ENCODE measurements around the gene TUBB.

Gene TUBB

DNA sequence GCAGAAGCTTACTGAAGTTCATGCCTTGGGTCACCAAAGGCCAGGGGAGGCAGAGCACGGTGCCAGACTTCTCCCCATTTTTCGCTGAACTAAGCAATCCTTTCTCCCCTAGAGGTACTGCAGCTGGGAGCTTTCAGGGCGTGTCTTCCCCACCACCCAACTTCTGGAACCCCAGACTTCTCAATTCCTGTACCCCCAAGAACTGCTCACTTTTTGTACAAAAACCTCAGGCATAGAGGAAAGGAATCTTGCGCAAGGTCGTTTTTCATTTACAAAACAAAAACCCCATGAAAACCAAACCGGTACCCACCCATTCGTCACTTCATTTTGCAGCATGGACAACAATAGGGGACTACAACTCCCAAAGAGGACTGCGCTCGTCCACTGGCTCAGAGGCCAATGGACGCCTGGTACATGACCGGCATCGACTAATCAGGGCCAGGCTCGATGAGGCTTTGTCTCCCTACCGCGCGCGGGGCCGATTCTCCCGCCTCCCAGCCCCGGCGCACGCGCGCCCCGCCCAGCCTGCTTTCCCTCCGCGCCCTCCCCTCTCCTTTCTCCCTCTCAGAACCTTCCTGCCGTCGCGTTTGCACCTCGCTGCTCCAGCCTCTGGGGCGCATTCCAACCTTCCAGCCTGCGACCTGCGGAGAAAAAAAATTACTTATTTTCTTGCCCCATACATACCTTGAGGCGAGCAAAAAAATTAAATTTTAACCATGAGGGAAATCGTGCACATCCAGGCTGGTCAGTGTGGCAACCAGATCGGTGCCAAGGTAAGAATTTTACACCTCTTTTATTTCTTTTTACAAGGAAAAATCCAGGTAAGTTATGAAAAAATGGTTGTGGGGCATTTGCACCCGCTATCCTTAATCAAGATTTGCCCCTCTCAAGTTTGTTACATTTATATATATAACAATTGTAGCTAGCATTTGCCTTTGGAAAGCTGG is at the start of gene TUBB:
TSS of gene TUBB (plus strand) at position 562 of the 947 bp plus-strand sequence. CDS start at position 717, 155 bp downstream.
- Histone ChIP-seq H3K27ac (peak within 1 kb of the TSS; percentile 78 to 88), H3K4me3 (peak within 1 kb of the TSS; percentile 74 to 88), H3K9me3 (no peaks in the 10 kb centered on the region), H3K4me1 (peaks cover 0 to 56% (median 31%) of the 10 kb centered on the region in 4 donors), H3K36me3 (peaks cover 22 to 27% (median 23%) of the 10 kb centered on the region in 3 donors), H3K27me3 (no peaks in the 10 kb centered on the region)
- TF ChIP-seq, protein P1, sequence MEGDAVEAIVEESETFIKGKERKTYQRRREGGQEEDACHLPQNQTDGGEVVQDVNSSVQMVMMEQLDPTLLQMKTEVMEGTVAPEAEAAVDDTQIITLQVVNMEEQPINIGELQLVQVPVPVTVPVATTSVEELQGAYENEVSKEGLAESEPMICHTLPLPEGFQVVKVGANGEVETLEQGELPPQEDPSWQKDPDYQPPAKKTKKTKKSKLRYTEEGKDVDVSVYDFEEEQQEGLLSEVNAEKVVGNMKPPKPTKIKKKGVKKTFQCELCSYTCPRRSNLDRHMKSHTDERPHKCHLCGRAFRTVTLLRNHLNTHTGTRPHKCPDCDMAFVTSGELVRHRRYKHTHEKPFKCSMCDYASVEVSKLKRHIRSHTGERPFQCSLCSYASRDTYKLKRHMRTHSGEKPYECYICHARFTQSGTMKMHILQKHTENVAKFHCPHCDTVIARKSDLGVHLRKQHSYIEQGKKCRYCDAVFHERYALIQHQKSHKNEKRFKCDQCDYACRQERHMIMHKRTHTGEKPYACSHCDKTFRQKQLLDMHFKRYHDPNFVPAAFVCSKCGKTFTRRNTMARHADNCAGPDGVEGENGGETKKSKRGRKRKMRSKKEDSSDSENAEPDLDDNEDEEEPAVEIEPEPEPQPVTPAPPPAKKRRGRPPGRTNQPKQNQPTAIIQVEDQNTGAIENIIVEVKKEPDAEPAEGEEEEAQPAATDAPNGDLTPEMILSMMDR (IDR thresholded peaks at IDR 0.05): peak in 1 of 2 experiments; percentile 31
- DNase-seq: peak; percentile 97 to 99
- intact Hi-C loops (cut with DNase I; ENCODE audit: low total_unique reads): loop anchor here (5.0 kb wide), 1 partner anchor 103 kb away; the partner anchor contains the start of genes MRPS18B and PPP1R10

DNA sequence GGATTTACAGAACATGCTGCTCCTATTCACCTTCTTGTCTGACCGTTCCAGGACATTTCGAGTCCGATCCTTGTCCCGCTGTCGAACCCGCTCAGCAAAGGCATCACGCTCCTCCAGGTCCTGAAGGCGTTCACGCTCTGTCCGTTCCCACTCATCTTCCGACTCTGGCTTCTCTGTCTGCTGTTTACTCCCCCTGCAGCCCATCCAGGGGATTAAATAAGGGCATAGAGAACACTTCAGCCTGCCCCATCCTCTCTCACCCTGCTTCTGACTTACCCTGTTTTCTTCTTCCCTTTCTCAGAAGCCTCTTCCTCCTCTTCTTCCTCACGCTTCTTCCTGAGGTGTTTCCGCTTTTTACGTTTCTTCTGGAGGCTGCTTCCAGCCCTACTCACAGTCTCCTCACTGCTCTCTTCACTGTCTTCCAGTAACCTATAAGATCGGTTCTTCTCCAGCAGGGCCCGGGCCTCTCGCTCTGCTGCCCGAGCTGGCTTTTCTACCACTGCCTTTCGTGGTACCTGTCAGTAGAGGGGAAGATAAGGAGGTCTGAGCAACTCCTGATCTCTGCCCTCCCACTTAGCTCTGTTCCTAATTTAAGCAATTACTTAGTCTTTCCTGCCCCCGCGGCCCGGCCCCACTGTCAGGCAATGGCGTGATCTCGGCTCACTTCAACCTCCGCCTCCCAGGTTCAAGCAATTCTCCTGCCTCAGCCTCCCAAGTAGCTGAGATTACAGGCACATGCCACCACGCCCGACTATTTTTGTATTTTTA is 49.2 kb upstream of the TUBB start:
- no peak overlapping the region for H3K4me3 ChIP-seq
- intact Hi-C loops (cut with DNase I; ENCODE audit: low total_unique reads): loop anchor here (10.0 kb wide), 3 partner anchors 46 to 414 kb away; partner anchors contain the start of gene ATAT1

DNA sequence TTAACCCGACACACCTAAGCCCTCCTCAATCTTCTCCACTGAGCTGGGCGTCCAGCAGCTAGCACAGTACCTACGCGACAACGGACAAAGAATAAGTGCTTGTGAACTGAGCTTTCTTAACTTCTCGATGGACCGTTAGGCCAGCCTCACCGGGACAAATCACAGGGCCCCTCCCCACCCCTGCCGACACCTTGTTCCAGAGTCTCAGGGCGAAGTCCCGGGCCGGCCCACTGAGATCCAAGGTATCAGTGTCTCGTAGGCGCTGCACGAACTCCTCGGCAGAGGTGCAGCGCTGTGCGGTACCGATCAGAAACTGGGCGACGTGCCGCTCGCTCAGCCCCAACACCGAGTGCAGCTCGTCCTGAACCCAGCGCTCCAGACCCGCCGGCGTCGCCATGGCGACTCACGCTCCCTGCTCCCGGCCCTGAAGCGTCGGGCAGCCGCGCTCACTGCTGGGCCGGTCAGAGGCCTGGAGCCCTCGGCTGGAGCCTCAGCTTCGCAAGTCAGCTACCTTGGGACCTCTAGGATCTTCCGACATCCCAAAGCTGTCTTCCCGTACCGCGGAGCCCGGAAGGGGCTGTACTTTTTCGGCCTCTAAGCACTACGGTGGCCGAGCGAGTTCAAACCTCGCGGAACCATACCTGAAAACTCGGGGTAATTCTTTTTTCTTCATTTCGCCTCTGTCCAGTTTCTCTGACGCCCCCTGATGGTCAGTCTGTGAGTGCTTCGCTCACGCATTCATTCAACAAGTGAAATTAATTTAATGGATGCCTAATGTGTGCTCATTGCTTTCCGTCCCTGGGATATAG is 47.5 kb upstream of the TUBB start, which contains the start of gene DHX16:
TSS of gene DHX16 (minus strand) at position 562 of the 809 bp plus-strand sequence. CDS start at position 397, 165 bp downstream.
- intact Hi-C loops (cut with DNase I; ENCODE audit: low total_unique reads): loop anchor here (10.0 kb wide), 3 partner anchors 48 to 412 kb away; partner anchors contain the start of gene ATAT1
- Histone ChIP-seq H3K4me1 (peaks cover 0 to 18% (median 12%) of the 10 kb centered on the region in 4 donors), H3K9me3 (no peaks in the 10 kb centered on the region), H3K36me3 (peaks cover 31 to 53% (median 37%) of the 10 kb centered on the region in 3 donors), H3K27me3 (no peaks in the 10 kb centered on the region), H3K4me3 (peak within 1 kb of the TSS; percentile 85), H3K27ac (peak within 1 kb of the TSS; percentile 67 to 77)
- TF ChIP-seq, protein P1 (IDR thresholded peaks at IDR 0.05): peak; percentile 81 to 85
- peak; percentile 98 for DNase-seq

More for the DNA sequence above, 49.2 kb upstream of the TUBB start:
- no peak for DNase-seq
- TF ChIP-seq, protein P1 (IDR thresholded peaks at IDR 0.05): no peak
- Histone ChIP-seq H3K9me3 (no peaks in the 10 kb centered on the region), H3K36me3 (peaks cover 21 to 53% (median 37%) of the 10 kb centered on the region in 3 donors), H3K4me1 (peaks cover 0 to 18% (median 12%) of the 10 kb centered on the region in 4 donors), H3K27me3 (no peaks in the 10 kb centered on the region), H3K27ac (no peak overlapping the region)

DNA sequence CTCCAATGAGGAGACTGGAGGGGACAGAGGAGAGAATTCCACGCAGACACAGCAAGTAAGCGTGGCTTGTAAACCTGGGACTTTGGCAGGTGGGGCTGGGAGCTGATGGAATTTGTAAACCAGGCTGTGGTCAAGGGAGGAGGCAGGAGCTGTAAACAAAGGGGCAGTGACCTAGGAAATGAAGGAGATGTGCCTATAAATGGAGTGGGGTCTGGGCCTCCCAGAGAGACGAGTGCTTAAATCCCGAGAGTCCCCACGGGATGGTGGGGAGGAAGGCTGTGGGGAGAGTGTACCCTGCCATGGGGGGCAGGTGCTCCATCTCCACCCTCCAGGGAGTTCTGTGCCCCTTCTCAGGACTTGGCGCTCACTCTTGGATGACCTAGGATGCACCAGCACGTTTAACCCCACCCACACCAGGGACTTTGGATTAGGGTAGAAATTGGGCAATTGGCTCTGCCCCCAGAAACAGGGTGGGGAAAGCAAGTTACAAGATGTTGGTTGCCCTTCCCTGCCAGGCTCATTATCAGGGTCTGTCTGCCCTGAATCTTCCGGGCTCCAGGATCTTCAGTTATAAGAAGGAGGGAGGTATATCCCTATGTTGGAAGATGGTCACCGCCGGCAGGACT is 43.4 kb upstream of the TUBB start:
- Histone ChIP-seq H3K4me1 (peaks cover 4 to 39% (median 35%) of the 10 kb centered on the region in 4 donors), H3K27me3 (no peaks in the 10 kb centered on the region), H3K9me3 (no peaks in the 10 kb centered on the region), H3K36me3 (peaks cover 27 to 45% (median 34%) of the 10 kb centered on the region in 3 donors), H3K27ac (no peak overlapping the region), H3K4me3 (no peak overlapping the region)
- DNase-seq: peak in 1 of 2 donors; percentile 53
- TF ChIP-seq, protein P1 (IDR thresholded peaks at IDR 0.05): no peak
- intact Hi-C loops (cut with DNase I; ENCODE audit: low total_unique reads): loop anchor here (10.0 kb wide), 3 partner anchors 52 to 408 kb away; partner anchors contain the start of gene ATAT1
